Gastrocnemius medialis (tissue), 4 donors: ENCODE measurements around the gene DSG3. TPM values are rescaled to one million over a fixed set of nuclear protein-coding genes. Genes with fewer than 3 reads are reported as not detected.

Source experiments
- ATAC-seq, 2 donors: fragments of 150-250 bp; one replicate each; pipeline ENCODE4 v1.9.1; 2016
- DNase-seq, 2 donors: peaks; one replicate each; pipeline ENCODE4 v3.0.0-alpha.2; 2019
- H3K27ac ChIP-seq, 4 donors: fragments of 200-600 bp; sonication (generic); 1 replicate in 1 of 4; 2 replicates in 3 of 4; pipeline ENCODE4 v1.5.1; 2016 to 2018; ENCODE audit warnings: mild to moderate bottlenecking in 2 of 4, moderate library complexity in 1 of 4
- H3K27me3 ChIP-seq, 3 donors: fragments of 200-600 bp; sonication (generic) in 2 of 3; 1 replicate in 1 of 3; 2 replicates in 2 of 3; pipeline versions ENCODE4 v1.5.1 to v1.6.0; 2016 to 2019; ENCODE audit warnings: mild to moderate bottlenecking in 1 of 3, moderate library complexity in 1 of 3
- H3K36me3 ChIP-seq, 2 donors: fragments of 200-600 bp; sonication (generic) in 1 of 2; one replicate each; pipeline ENCODE4 v1.5.1; 2017 to 2018
- H3K4me1 ChIP-seq, 2 donors: fragments of 200-600 bp; sonication (generic) in 1 of 2; one replicate each; pipeline ENCODE4 v1.5.1; 2016 to 2017; ENCODE audit warnings: mild to moderate bottlenecking in 2 of 2
- H3K4me3 ChIP-seq, 4 donors: fragments of 200-600 bp; sonication (generic) in 3 of 4; 1 replicate in 1 of 4; 2 replicates in 3 of 4; pipeline ENCODE4 v1.5.1; 2016 to 2019; ENCODE audit warnings: mild to moderate bottlenecking in 2 of 4
- H3K9me3 ChIP-seq, 3 donors: fragments of 200-600 bp; sonication (generic) in 2 of 3; 1 replicate in 1 of 3; 2 replicates in 2 of 3; pipeline ENCODE4 v1.5.1; 2016 to 2019
- POLR2A ChIP-seq, 2 donors: fragments of 450-650 bp; IDR thresholded peaks; one replicate each; pipeline ENCODE4 v1.6.1; 2017; ENCODE audit warnings: antibody characterized with exemption in 2 of 2, mild to moderate bottlenecking in 2 of 2, moderate library complexity in 2 of 2
- in situ Hi-C, 4 donors: fragments of 200-750 bp; cut with MboI; loops; one replicate each; pipeline versions ENCODE4 v1.15.0 to v1.8.0; 2017; ENCODE audit warnings: low sequenced_read_pairs in 4 of 4
- intact Hi-C: fragments of 100-400 bp; cut with DNase I; formaldehyde crosslinking; loops from one replicate; pipeline ENCODE4 v1.15.1; 2023; ENCODE audit warnings: low total_unique reads
- total RNA-seq, 4 donors: library from RNA; depleted of rRNA; stranded (reverse); fragments of >200 nt; gene quantifications; one replicate each; pipeline versions ENCODE4 v1.1.0 to v1.2.3, GENCODE V29; 2016
- TF ChIP-seq, protein P1 (sequence below), 5 experiments: fragments of 450-650 bp in 3 of 5; fragments of 200-600 bp in 2 of 5; sonication (generic) in 2 of 5; IDR thresholded peaks in 4 of 5; conservative IDR thresholded peaks in 1 of 5; 1 replicate in 4 of 5; 2 replicates in 1 of 5; pipeline ENCODE4 v1.5.1; 2016 to 2019; ENCODE audit warnings: antibody characterized with exemption in 5 of 5, mild to moderate bottlenecking in 3 of 5, moderate library complexity in 3 of 5

The DSG3 gene
- total RNA-seq, 4 donors from 2014 or later = not detected

- DNase-seq = no peak
- no peak for ATAC-seq
- intact Hi-C loops = no loop called here
- Histone ChIP-seq H3K27ac (no peak overlapping the region), H3K36me3 (no peaks in the 10 kb centered on the region), H3K4me1 (no peaks in the 10 kb centered on the region), H3K4me3 (no peak overlapping the region), H3K27me3 (no peaks in the 10 kb centered on the region), H3K9me3 (no peaks in the 10 kb centered on the region)
- in situ Hi-C loops = no loop called here
- TF ChIP-seq, protein P1, sequence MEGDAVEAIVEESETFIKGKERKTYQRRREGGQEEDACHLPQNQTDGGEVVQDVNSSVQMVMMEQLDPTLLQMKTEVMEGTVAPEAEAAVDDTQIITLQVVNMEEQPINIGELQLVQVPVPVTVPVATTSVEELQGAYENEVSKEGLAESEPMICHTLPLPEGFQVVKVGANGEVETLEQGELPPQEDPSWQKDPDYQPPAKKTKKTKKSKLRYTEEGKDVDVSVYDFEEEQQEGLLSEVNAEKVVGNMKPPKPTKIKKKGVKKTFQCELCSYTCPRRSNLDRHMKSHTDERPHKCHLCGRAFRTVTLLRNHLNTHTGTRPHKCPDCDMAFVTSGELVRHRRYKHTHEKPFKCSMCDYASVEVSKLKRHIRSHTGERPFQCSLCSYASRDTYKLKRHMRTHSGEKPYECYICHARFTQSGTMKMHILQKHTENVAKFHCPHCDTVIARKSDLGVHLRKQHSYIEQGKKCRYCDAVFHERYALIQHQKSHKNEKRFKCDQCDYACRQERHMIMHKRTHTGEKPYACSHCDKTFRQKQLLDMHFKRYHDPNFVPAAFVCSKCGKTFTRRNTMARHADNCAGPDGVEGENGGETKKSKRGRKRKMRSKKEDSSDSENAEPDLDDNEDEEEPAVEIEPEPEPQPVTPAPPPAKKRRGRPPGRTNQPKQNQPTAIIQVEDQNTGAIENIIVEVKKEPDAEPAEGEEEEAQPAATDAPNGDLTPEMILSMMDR (IDR thresholded peaks at IDR 0.05 in 4 of 5, conservative IDR thresholded peaks at IDR 0.05 in 1 of 5) = no peak
- TF ChIP-seq POLR2A (IDR thresholded peaks at IDR 0.05) = no peak
Measured at GRCh38 chr18:31424383-31424988, 23.1 kb upstream of the DSG3 start.

DNA sequence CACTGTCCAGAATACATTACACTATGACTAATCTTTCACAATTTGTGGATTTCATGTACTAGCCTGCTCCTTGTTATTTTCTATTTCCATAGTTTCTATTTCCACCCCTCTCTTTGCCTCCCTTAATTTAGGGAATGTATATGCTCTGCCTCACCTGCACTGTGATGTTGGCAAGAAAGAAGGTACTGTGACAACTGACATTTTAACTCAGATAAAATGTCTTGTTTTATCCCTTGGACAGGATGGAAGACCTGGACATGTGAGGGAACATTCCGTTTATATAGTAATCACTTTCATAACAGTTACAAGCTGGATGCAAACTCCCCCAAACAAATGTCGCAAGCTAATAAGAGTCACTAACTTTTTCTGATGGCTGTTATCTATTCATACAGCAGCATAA lies 21.5 kb upstream of the DSG3 start:
- Histone ChIP-seq H3K27ac (no peak overlapping the region), H3K27me3 (no peaks in the 10 kb centered on the region), H3K36me3 (no peaks in the 10 kb centered on the region), H3K4me1 (no peaks in the 10 kb centered on the region), H3K4me3 (no peak overlapping the region), H3K9me3 (no peaks in the 10 kb centered on the region)
- intact Hi-C loops = no loop called here
- in situ Hi-C loops = no loop called here
- DNase-seq = no peak
- TF ChIP-seq POLR2A (IDR thresholded peaks at IDR 0.05) = no peak
- TF ChIP-seq, protein P1 (IDR thresholded peaks at IDR 0.05 in 4 of 5, conservative IDR thresholded peaks at IDR 0.05 in 1 of 5) = no peak
- ATAC-seq = no peak

DNA sequence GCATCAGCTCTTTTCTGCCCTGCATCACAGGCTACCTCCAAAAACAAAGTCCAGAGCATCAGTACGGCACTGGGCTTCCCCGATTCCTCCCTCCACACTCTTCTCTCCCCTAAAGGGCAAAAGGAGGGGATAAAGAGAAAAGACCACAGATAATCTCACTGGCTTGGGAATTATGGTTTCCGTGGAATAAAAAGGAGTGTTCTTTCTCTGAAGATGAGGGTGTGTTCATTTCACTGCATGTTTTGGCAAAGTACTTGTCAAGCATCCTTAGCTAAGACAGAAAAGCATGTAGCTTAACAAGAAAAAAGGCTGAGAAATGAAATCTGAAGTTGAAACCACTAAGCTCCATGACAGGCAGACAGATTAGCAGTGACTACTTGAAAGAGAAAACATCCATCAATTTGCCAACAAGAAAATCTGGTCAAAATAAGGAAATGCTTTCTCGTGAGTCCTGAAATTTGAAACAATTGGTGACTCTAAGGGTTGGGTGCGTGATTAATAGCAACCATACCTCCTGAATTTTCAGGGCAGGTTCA lies 20.6 kb upstream of the DSG3 start:
- ATAC-seq (no peak), DNase-seq (no peak)
- in situ Hi-C loops (no loop called here), intact Hi-C loops (no loop called here)
- Histone ChIP-seq H3K36me3 (no peaks in the 10 kb centered on the region), H3K27me3 (no peaks in the 10 kb centered on the region), H3K27ac (no peak overlapping the region), H3K4me1 (no peaks in the 10 kb centered on the region), H3K4me3 (no peak overlapping the region), H3K9me3 (no peaks in the 10 kb centered on the region)
- no peak for TF ChIP-seq POLR2A (IDR thresholded peaks at IDR 0.05)
- TF ChIP-seq, protein P1 (IDR thresholded peaks at IDR 0.05 in 4 of 5, conservative IDR thresholded peaks at IDR 0.05 in 1 of 5) = no peak

GRCh38 chr18:31428211-31428610 lies 19.3 kb upstream of the DSG3 start:
- ATAC-seq (no peak), DNase-seq (no peak)
- intact Hi-C loops (no loop called here), in situ Hi-C loops (no loop called here)
- H3K4me1 ChIP-seq = no peaks in the 10 kb centered on the region
- H3K27me3 ChIP-seq = no peaks in the 10 kb centered on the region
- no peaks in the 10 kb centered on the region for H3K36me3 ChIP-seq
- H3K27ac ChIP-seq = no peak overlapping the region
- no peak overlapping the region for H3K4me3 ChIP-seq
- TF ChIP-seq POLR2A (IDR thresholded peaks at IDR 0.05) = no peak
- TF ChIP-seq, protein P1 (IDR thresholded peaks at IDR 0.05 in 4 of 5, conservative IDR thresholded peaks at IDR 0.05 in 1 of 5) = no peak
- no peaks in the 10 kb centered on the region for H3K9me3 ChIP-seq

- intact Hi-C loops (no loop called here), in situ Hi-C loops (no loop called here)
Measured at GRCh38 chr18:31429623-31430022, 17.9 kb upstream of the DSG3 start.

More at GRCh38 chr18:31429623-31430022, 17.9 kb upstream of the DSG3 start:
- Histone ChIP-seq H3K27me3 (no peaks in the 10 kb centered on the region), H3K9me3 (no peaks in the 10 kb centered on the region), H3K36me3 (no peaks in the 10 kb centered on the region), H3K27ac (no peak overlapping the region), H3K4me3 (no peak overlapping the region), H3K4me1 (no peaks in the 10 kb centered on the region)
- no peak for ATAC-seq
- no peak for TF ChIP-seq POLR2A (IDR thresholded peaks at IDR 0.05)
- TF ChIP-seq, protein P1 (IDR thresholded peaks at IDR 0.05 in 4 of 5, conservative IDR thresholded peaks at IDR 0.05 in 1 of 5) = no peak
- no peak for DNase-seq
